ENCODE measurements around the gene ETS1.
"Not testable (repeated sequence)": the region's sequence is repeated elsewhere in the genome, so short reads cannot be mapped to it uniquely, and the experiment has no call there.

ETS1 gene

GRCh38 chr11:128458321-128458720 lies 129.0 kb downstream of the ETS1 start:
- no peak for DNase-seq

GRCh38 chr11:128457874-128458273 lies 129.5 kb downstream of the ETS1 start:
- DNase-seq = no peak

GRCh38 chr11:128456566-128457268 lies 130.6 kb downstream of the ETS1 start:
- DNase-seq = no peak

- DNase-seq = no peak
Observed at GRCh38 chr11:128455766-128456165, 131.6 kb downstream of the ETS1 start.

GRCh38 chr11:128453444-128454336 lies 133.7 kb downstream of the ETS1 start:
- DNase-seq = no peak

GRCh38 chr11:128451652-128452470 lies 135.5 kb downstream of the ETS1 start:
- no peak for DNase-seq

GRCh38 chr11:128450882-128451651 lies 136.3 kb downstream of the ETS1 start:
- DNase-seq = no peak

- not testable (repeated sequence) for DNase-seq
Observed at GRCh38 chr11:128450425-128450824, 136.9 kb downstream of the ETS1 start.

- DNase-seq = no peak
Observed at GRCh38 chr11:128448981-128449713, 138.2 kb downstream of the ETS1 start.

- no peak for DNase-seq
Observed at GRCh38 chr11:128448200-128448886, 139.0 kb downstream of the ETS1 start.

- DNase-seq = no peak
Observed at GRCh38 chr11:128447233-128447632, 140.1 kb downstream of the ETS1 start.

- DNase-seq = not testable (repeated sequence)
Observed at GRCh38 chr11:128445921-128446320, 141.4 kb downstream of the ETS1 start.

- DNase-seq = no peak
Observed at GRCh38 chr11:128437136-128437535, 150.2 kb downstream of the ETS1 start.

GRCh38 chr11:128434818-128435217 lies 152.5 kb downstream of the ETS1 start:
- no peak for DNase-seq

- no peak for DNase-seq
Observed at GRCh38 chr11:128434411-128434810, 152.9 kb downstream of the ETS1 start.

GRCh38 chr11:128432926-128433325 lies 154.4 kb downstream of the ETS1 start:
- DNase-seq = no peak

GRCh38 chr11:128431931-128432330 lies 155.4 kb downstream of the ETS1 start:
- no peak for DNase-seq

- DNase-seq = no peak
Observed at GRCh38 chr11:128428935-128429334, 158.4 kb downstream of the ETS1 start.

GRCh38 chr11:128424851-128425285 lies 162.5 kb downstream of the ETS1 start:
- DNase-seq = no peak

GRCh38 chr11:128424271-128424711 lies 163.1 kb downstream of the ETS1 start:
- DNase-seq = no peak
